DMS114 treated with DMSO at 0.1 percent for 48 hours (cell line): ENCODE results near the gene MDP1.
"Not testable (repeated sequence)": the region's sequence is repeated elsewhere in the genome, so short reads cannot be mapped to it uniquely, and the experiment has no call there.

Experiments used
- DNase-seq: peaks from one replicate; lab custom pipeline; 2025; ENCODE audit not compliant: unreplicated experiment; lab: John Stamatoyannopoulos, UW

MDP1 gene

GRCh38 chr14:24202538-24202937, 13.3 kb downstream of the MDP1 start:
- DNase-seq = not testable (repeated sequence)

- no peak for DNase-seq
Observed at GRCh38 chr14:24198814-24199524, 16.9 kb downstream of the MDP1 start.

- DNase-seq = no peak
Observed at GRCh38 chr14:24197056-24197450, 18.8 kb downstream of the MDP1 start.

- DNase-seq = no peak
Observed at GRCh38 chr14:24196071-24197055, 19.5 kb downstream of the MDP1 start.

- peak; percentile 42 for DNase-seq
Observed at GRCh38 chr14:24195186-24196070, 20.4 kb downstream of the MDP1 start, which contains the start of gene TM9SF1. Gene TM9SF1 (minus strand): TSS chr14:24195441. CDS start chr14:24195019, 422 bp downstream.

GRCh38 chr14:24194873-24195185, 21.0 kb downstream of the MDP1 start:
- no peak for DNase-seq

- no peak for DNase-seq
Observed at GRCh38 chr14:24194186-24194872, 21.5 kb downstream of the MDP1 start.

GRCh38 chr14:24192933-24193332, 22.9 kb downstream of the MDP1 start:
- no peak for DNase-seq

- no peak for DNase-seq
Observed at GRCh38 chr14:24190416-24190815, 25.4 kb downstream of the MDP1 start.

- DNase-seq = no peak
Observed at GRCh38 chr14:24189460-24189859, 26.4 kb downstream of the MDP1 start.

- no peak for DNase-seq
Observed at GRCh38 chr14:24189059-24189375, 26.8 kb downstream of the MDP1 start.

GRCh38 chr14:24188251-24189058, 27.4 kb downstream of the MDP1 start, which contains the start of gene IPO4:
Gene IPO4 (minus strand): TSS chr14:24188816. CDS start chr14:24188787, 29 bp downstream.
- peak; percentile 65 for DNase-seq

GRCh38 chr14:24187539-24187915, 28.3 kb downstream of the MDP1 start:
- no peak for DNase-seq

- DNase-seq = no peak
Observed at GRCh38 chr14:24186831-24187538, 28.9 kb downstream of the MDP1 start.

GRCh38 chr14:24185741-24186140, 30.1 kb downstream of the MDP1 start:
- no peak for DNase-seq

- DNase-seq = no peak
Observed at GRCh38 chr14:24185026-24185425, 30.8 kb downstream of the MDP1 start.

GRCh38 chr14:24184104-24184970, 31.5 kb downstream of the MDP1 start:
- no peak for DNase-seq

GRCh38 chr14:24183014-24183481, 32.8 kb downstream of the MDP1 start:
- no peak for DNase-seq
